Ishikawa (cell line): ENCODE measurements around the gene OPRL1.

Experiments used
- EGR1 ChIP-seq: IDR thresholded peaks from 2 replicates; pipeline ENCODE4 v1.6.1; 2012
- EP300 ChIP-seq: IDR thresholded peaks from 2 replicates; pipeline ENCODE4 v1.6.1; 2012; ENCODE audit warnings: borderline replicate concordance
- FOXM1 ChIP-seq: IDR thresholded peaks from 2 replicates; pipeline ENCODE4 v1.6.1; 2012; ENCODE audit warnings: low read depth, borderline replicate concordance
- TEAD4 ChIP-seq: IDR thresholded peaks from 2 replicates; pipeline ENCODE4 v1.6.1; 2012
- TF ChIP-seq, protein P1 (sequence below): IDR thresholded peaks from 2 replicates; pipeline ENCODE4 v1.6.1; 2012; ENCODE audit warnings: low read depth, mild to moderate bottlenecking

GRCh38 chr20:64077094-64077493, 2.8 kb upstream of the OPRL1 start:
- TF ChIP-seq, protein P1, sequence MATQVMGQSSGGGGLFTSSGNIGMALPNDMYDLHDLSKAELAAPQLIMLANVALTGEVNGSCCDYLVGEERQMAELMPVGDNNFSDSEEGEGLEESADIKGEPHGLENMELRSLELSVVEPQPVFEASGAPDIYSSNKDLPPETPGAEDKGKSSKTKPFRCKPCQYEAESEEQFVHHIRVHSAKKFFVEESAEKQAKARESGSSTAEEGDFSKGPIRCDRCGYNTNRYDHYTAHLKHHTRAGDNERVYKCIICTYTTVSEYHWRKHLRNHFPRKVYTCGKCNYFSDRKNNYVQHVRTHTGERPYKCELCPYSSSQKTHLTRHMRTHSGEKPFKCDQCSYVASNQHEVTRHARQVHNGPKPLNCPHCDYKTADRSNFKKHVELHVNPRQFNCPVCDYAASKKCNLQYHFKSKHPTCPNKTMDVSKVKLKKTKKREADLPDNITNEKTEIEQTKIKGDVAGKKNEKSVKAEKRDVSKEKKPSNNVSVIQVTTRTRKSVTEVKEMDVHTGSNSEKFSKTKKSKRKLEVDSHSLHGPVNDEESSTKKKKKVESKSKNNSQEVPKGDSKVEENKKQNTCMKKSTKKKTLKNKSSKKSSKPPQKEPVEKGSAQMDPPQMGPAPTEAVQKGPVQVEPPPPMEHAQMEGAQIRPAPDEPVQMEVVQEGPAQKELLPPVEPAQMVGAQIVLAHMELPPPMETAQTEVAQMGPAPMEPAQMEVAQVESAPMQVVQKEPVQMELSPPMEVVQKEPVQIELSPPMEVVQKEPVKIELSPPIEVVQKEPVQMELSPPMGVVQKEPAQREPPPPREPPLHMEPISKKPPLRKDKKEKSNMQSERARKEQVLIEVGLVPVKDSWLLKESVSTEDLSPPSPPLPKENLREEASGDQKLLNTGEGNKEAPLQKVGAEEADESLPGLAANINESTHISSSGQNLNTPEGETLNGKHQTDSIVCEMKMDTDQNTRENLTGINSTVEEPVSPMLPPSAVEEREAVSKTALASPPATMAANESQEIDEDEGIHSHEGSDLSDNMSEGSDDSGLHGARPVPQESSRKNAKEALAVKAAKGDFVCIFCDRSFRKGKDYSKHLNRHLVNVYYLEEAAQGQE: no peak
- no peak for TF ChIP-seq EP300
- TF ChIP-seq FOXM1: no peak
- TF ChIP-seq TEAD4: no peak
- no peak for TF ChIP-seq EGR1
